Measurements from ENCODE around the gene VOPP1.

DNA sequence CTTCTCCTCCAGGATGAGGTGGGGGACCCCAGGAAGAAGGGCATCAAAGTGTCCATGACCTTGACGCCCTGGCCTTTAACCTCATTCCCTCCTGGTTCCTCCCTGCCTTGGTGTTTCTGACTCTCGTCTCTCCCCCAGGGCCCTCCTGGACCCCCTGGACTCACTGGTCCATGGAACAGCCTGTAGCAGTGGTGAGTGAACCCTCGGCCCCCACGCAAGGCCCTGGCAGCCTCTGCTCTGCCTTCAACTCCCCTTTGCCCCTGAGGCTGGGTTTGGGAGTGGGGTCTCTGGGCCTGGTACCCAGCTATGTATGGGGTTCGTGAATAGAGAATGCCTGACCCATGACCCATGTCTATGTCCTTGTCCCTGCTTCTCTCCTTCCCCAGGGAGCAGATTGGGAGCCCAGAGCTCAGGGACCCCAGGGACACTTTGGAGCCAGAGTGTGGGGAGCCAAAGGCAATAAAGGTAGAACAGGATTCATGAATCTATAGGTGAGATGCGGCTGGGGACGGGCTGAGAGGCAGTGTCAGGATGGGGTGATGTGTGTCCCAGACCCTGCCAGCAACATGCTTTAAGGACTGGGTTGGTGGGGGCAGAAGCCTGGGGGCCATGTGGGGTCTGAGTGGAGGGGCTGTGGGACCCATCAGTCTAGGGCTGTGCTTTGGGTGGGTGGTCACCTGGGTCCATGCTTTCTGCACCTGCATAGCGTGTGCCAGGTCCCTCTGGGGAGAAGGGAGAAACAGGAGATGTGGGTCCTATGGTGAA is 18.4 kb upstream of the VOPP1 start:
- TF ChIP-seq CTCF (IDR thresholded peaks at IDR 0.05; ENCODE audit: low read depth, low read length) (no peak), POLR2A (IDR thresholded peaks at IDR 0.05; ENCODE audit: extremely low read depth, insufficient read length) (no peak)
- TF ChIP-seq, protein P1, sequence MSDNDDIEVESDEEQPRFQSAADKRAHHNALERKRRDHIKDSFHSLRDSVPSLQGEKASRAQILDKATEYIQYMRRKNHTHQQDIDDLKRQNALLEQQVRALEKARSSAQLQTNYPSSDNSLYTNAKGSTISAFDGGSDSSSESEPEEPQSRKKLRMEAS (IDR thresholded peaks at IDR 0.05; ENCODE audit: low read depth, low read length), result no peak

Data from NB4 (cell line).